ENCODE data around the gene DDX3X. TPM values are rescaled to one million over a fixed set of nuclear protein-coding genes. Genes with fewer than 3 reads are reported as not detected.
"Not testable (repeated sequence)": the region's sequence is repeated elsewhere in the genome, so short reads cannot be mapped to it uniquely, and the experiment has no call there.

DDX3X gene
- total and polyA plus RNA-seq, 12 donors: 36.8 to 247 (median 153) TPM

GRCh38 chrX:41397219-41397618 lies 63.3 kb downstream of the DDX3X start:
- no peak for ATAC-seq
- Histone ChIP-seq H3K4me1 (no peaks in the 10 kb centered on the region), H3K4me3 (no peak overlapping the region), H3K36me3 (no peaks in the 10 kb centered on the region), H3K27ac (no peak overlapping the region), H3K9me3 (peaks cover 0 to 17% (median 0%) of the 10 kb centered on the region in 11 donors), H3K27me3 (no peaks in the 10 kb centered on the region)
- TF ChIP-seq CTCF (IDR thresholded peaks at IDR 0.05): no peak
- intact Hi-C loops (cut with DNase I): no loop called here
- no peak for DNase-seq
- 93 to 100% methylated on average over 3 of the region's 3 CpGs for WGBS, 2 donors

- peaks cover 0 to 17% (median 0%) of the 10 kb centered on the region in 11 donors for H3K9me3 ChIP-seq
- intact Hi-C loops (cut with DNase I): no loop called here
- H3K36me3 ChIP-seq: no peaks in the 10 kb centered on the region
- DNase-seq (no peak), ATAC-seq (no peak)
- H3K27me3 ChIP-seq: no peaks in the 10 kb centered on the region
- 68% methylated on average over 2 of the region's 2 CpGs for whole genome bisulfite sequencing, 2 donors
- TF ChIP-seq CTCF (IDR thresholded peaks at IDR 0.05): no peak
- H3K4me1 ChIP-seq: no peaks in the 10 kb centered on the region
- no peak overlapping the region for H3K4me3 ChIP-seq
- no peak overlapping the region for H3K27ac ChIP-seq
These were observed 63.8 kb downstream of the DDX3X start for GRCh38 chrX:41397768-41398167.

- DNase-seq; ATAC-seq; intact Hi-C loops (cut with DNase I); H3K4me1 ChIP-seq; H3K9me3 ChIP-seq; H3K4me3 ChIP-seq; H3K36me3 ChIP-seq; H3K27ac ChIP-seq: not testable (repeated sequence)
- peaks cover 0 to 34% (median 0%) of the 10 kb centered on the region in 7 donors for H3K27me3 ChIP-seq
- 95 to 97% methylated on average over 2 of the region's 2 CpGs for WGBS, 2 donors
These were observed 68.6 kb downstream of the DDX3X start for GRCh38 chrX:41402556-41402955.

GRCh38 chrX:41405551-41405950 lies 71.6 kb downstream of the DDX3X start:
- Histone ChIP-seq H3K9me3 (no peaks in the 10 kb centered on the region), H3K27me3 (peaks cover 0 to 60% (median 0%) of the 10 kb centered on the region in 7 donors), H3K27ac (no peak overlapping the region), H3K36me3 (no peaks in the 10 kb centered on the region), H3K4me3 (no peak overlapping the region), H3K4me1 (no peaks in the 10 kb centered on the region)
- 82% methylated on average over 6 of the region's 6 CpGs for WGBS, 2 donors
- TF ChIP-seq CTCF (IDR thresholded peaks at IDR 0.05): no peak
- no peak for DNase-seq
- ATAC-seq: no peak
- intact Hi-C loops (cut with DNase I): no loop called here

GRCh38 chrX:41406201-41406600 lies 72.2 kb downstream of the DDX3X start:
- no peak overlapping the region for H3K27ac ChIP-seq
- DNase-seq (no peak), ATAC-seq (no peak)
- H3K4me1 ChIP-seq: no peaks in the 10 kb centered on the region
- H3K27me3 ChIP-seq: peaks cover 0 to 60% (median 0%) of the 10 kb centered on the region in 7 donors
- intact Hi-C loops (cut with DNase I): no loop called here
- no peak overlapping the region for H3K4me3 ChIP-seq
- no peaks in the 10 kb centered on the region for H3K36me3 ChIP-seq
- no peaks in the 10 kb centered on the region for H3K9me3 ChIP-seq
- WGBS, 2 donors: 80 to 89% methylated on average over 1 of the region's 1 CpG
- TF ChIP-seq CTCF (IDR thresholded peaks at IDR 0.05): no peak
